Retina (tissue), 1 donor: ENCODE results near the gene CCDC127.
"Not testable (repeated sequence)": the region's sequence is repeated elsewhere in the genome, so short reads cannot be mapped to it uniquely, and the experiment has no call there.

ENCODE experiments used
- DNase-seq: peaks from one replicate; pipeline ENCODE4 v3.0.0-alpha.2; 2016

The CCDC127 gene

GRCh38 chr5:203246-203930 lies 14.6 kb downstream of the CCDC127 start:
- no peak for DNase-seq

- no peak for DNase-seq
These were observed 16.3 kb downstream of the CCDC127 start for GRCh38 chr5:201672-202071.

- DNase-seq = no peak
These were observed 17.0 kb downstream of the CCDC127 start for GRCh38 chr5:200985-201384.

GRCh38 chr5:199950-200645 lies 17.9 kb downstream of the CCDC127 start:
- DNase-seq = peak; percentile 20

GRCh38 chr5:199197-199949 lies 18.6 kb downstream of the CCDC127 start:
- no peak for DNase-seq

- no peak for DNase-seq
These were observed 19.3 kb downstream of the CCDC127 start for GRCh38 chr5:198516-199196.

GRCh38 chr5:197892-198489 lies 20.0 kb downstream of the CCDC127 start:
- DNase-seq = no peak

- DNase-seq = not testable (repeated sequence)
These were observed 20.9 kb downstream of the CCDC127 start for GRCh38 chr5:197031-197430.

- no peak for DNase-seq
These were observed 21.6 kb downstream of the CCDC127 start for GRCh38 chr5:196350-196749.

- DNase-seq = no peak
These were observed 22.4 kb downstream of the CCDC127 start for GRCh38 chr5:195401-196160.

GRCh38 chr5:194603-195209 lies 23.2 kb downstream of the CCDC127 start:
- no peak for DNase-seq

- no peak for DNase-seq
These were observed 23.9 kb downstream of the CCDC127 start for GRCh38 chr5:194102-194501.

- DNase-seq = no peak
These were observed 24.8 kb downstream of the CCDC127 start for GRCh38 chr5:192970-193831.

- no peak for DNase-seq
These were observed 25.3 kb downstream of the CCDC127 start for GRCh38 chr5:192691-192969.

- no peak for DNase-seq
These were observed 25.8 kb downstream of the CCDC127 start for GRCh38 chr5:191949-192690.

- peak; percentile 73 for DNase-seq
These were observed 26.7 kb downstream of the CCDC127 start, which contains the start of gene LRRC14B for GRCh38 chr5:191036-191948. TSS of gene LRRC14B (plus strand) at chr5:191495. CDS start at chr5:191539, 44 bp downstream.

GRCh38 chr5:190366-191035 lies 27.5 kb downstream of the CCDC127 start:
- peak; percentile 56 for DNase-seq

GRCh38 chr5:189976-190365 lies 28.0 kb downstream of the CCDC127 start:
- no peak for DNase-seq
